HepG2 (cell line): ENCODE results near the gene APOM. TPM values are rescaled to one million over a fixed set of nuclear protein-coding genes. Genes with fewer than 3 reads are reported as not detected.

Experiments used
- ADNP ChIP-seq: sonication (generic); formaldehyde crosslinking; IDR thresholded peaks from 2 replicates; pipeline ENCODE4 v1.4.0; 2020; ENCODE audit warnings: missing genetic modification reagents
- CREB1 ChIP-seq, 2 experiments: fragments of 450-650 bp in 1 of 2; IDR thresholded peaks; 2 replicates each; pipeline ENCODE4 v1.6.1; 2016 to 2017; ENCODE audit warnings: control low read depth in 1 of 2, mild to moderate bottlenecking in 1 of 2, missing compliant biosample characterization in 1 of 2, missing genetic modification characterization in 1 of 2
- CREM ChIP-seq, 2 experiments: sonication (generic) in 1 of 2; formaldehyde crosslinking in 1 of 2; IDR thresholded peaks; 2 replicates each; pipeline versions ENCODE4 v1.4.0 to v1.6.1; 2016 to 2020; ENCODE audit warnings: antibody characterized with exemption in 1 of 2, mild to moderate bottlenecking in 1 of 2, missing genetic modification reagents in 1 of 2
- FOSL2 ChIP-seq: sonication (generic); formaldehyde crosslinking; IDR thresholded peaks from 2 replicates; pipeline ENCODE4 v1.4.0; 2020; ENCODE audit warnings: missing genetic modification reagents
- HBP1 ChIP-seq: IDR thresholded peaks from 2 replicates; pipeline ENCODE4 v1.6.1; 2016; ENCODE audit warnings: low read depth, control low read depth
- HCFC1 ChIP-seq: fragments of 150-350 bp; IDR thresholded peaks from 2 replicates; pipeline ENCODE4 v1.6.1; 2014; ENCODE audit warnings: low read depth, low read length
- MZF1 ChIP-seq: sonication (generic); formaldehyde crosslinking; IDR thresholded peaks from 2 replicates; pipeline ENCODE4 v1.8.1; 2023; ENCODE audit warnings: mild to moderate bottlenecking, missing genetic modification reagents, borderline replicate concordance
- NCOA2 ChIP-seq: sonication (generic); formaldehyde crosslinking; IDR thresholded peaks from 2 replicates; pipeline ENCODE4 v1.8.0; 2022; ENCODE audit warnings: inconsistent platforms
- PRDM10 ChIP-seq: sonication (generic); formaldehyde crosslinking; IDR thresholded peaks from 2 replicates; pipeline ENCODE4 v1.4.0; 2020; ENCODE audit warnings: low read depth, missing genetic modification reagents
- SAP130 ChIP-seq: IDR thresholded peaks from 2 replicates; pipeline ENCODE4 v1.6.1; 2016; ENCODE audit warnings: low read depth
- SRSF4 ChIP-seq: fragments of 200-400 bp; formaldehyde crosslinking; IDR thresholded peaks from one replicate; pipeline ENCODE4 v1.6.1; 2018; ENCODE audit warnings: mild to moderate bottlenecking, low read depth, low read length, moderate library complexity; ENCODE audit not compliant: poor library complexity, severe bottlenecking
- THAP7 ChIP-seq: sonication (generic); formaldehyde crosslinking; IDR thresholded peaks from 2 replicates; pipeline ENCODE4 v1.8.1; 2023; ENCODE audit warnings: mild to moderate bottlenecking, missing genetic modification reagents
- ZBTB1 ChIP-seq: sonication (generic); formaldehyde crosslinking; IDR thresholded peaks from 2 replicates; pipeline ENCODE4 v1.4.0; 2020; ENCODE audit warnings: missing genetic modification reagents, borderline replicate concordance
- ZNF292 ChIP-seq: sonication (generic); formaldehyde crosslinking; IDR thresholded peaks from 2 replicates; pipeline ENCODE4 v1.8.1; 2022; ENCODE audit warnings: mild to moderate bottlenecking, low read depth, missing genetic modification reagents, borderline replicate concordance
- ZNF431 ChIP-seq: sonication (generic); formaldehyde crosslinking; IDR thresholded peaks from 2 replicates; pipeline ENCODE4 v1.9.0; 2022; ENCODE audit warnings: missing genetic modification reagents, low read depth, mild to moderate bottlenecking, borderline replicate concordance
- ZNF547 ChIP-seq: sonication (generic); formaldehyde crosslinking; IDR thresholded peaks from 2 replicates; pipeline ENCODE4 v1.5.1; 2020; ENCODE audit warnings: mild to moderate bottlenecking, missing genetic modification reagents
- ZSCAN21 ChIP-seq: sonication (generic); formaldehyde crosslinking; IDR thresholded peaks from 2 replicates; pipeline ENCODE4 v1.8.0; 2022; ENCODE audit warnings: mild to moderate bottlenecking, missing genetic modification reagents, moderate library complexity, borderline replicate concordance
- polyA plus RNA-seq, 8 experiments: library from polyadenylated mRNA; depleted of rRNA in 3 of 8; stranded (reverse) in 7 of 8; unstranded in 1 of 8; fragments of >200 nt; fragmentation: Illumina TruSeq in 4 of 8; extraction: Trizol in 4 of 8; gene quantifications; 2 replicates each; pipeline versions ENCODE4 v1.2.1 to v1.2.3, GENCODE V29; 2011 to 2016; ENCODE audit warnings: low read depth in 4 of 8, missing spikeins in 1 of 8, mixed read lengths in 1 of 8; ENCODE audit not compliant: insufficient read depth in 1 of 8
- total RNA-seq, 5 experiments: library from RNA; depleted of rRNA; stranded (reverse); fragments of >200 nt; fragmentation: Illumina TruSeq; extraction: Trizol; gene quantifications; 2 replicates each; pipeline ENCODE4 v1.2.3, GENCODE V29; 2016; ENCODE audit warnings: low read depth in 1 of 5
- TF ChIP-seq, protein P1 (sequence below): sonication (generic); formaldehyde crosslinking; IDR thresholded peaks from 2 replicates; pipeline ENCODE4 v1.8.1; 2022; ENCODE audit warnings: mild to moderate bottlenecking, missing genetic modification reagents
- TF ChIP-seq, protein P2 (sequence below): sonication (generic); formaldehyde crosslinking; conservative IDR thresholded peaks from 2 replicates; pipeline ENCODE4 v1.4.0; 2020; ENCODE audit warnings: missing genetic modification reagents

APOM gene
- total and polyA plus RNA-seq, 2 of the 13 experiments (the other 11 are each of a cell fraction or from before 2014, with no cell fraction given): 98.2 to 1,140 TPM

GRCh38 chr6:31619805-31620585, 35.7 kb upstream of the APOM start (continued):
- TF ChIP-seq CREM (IDR thresholded peaks at IDR 0.05) (peak; percentile 92), CREM (CRISPR knock-in tag; IDR thresholded peaks at IDR 0.05) (no peak), ADNP (CRISPR knock-in tag) (no peak), ZBTB1 (CRISPR knock-in tag) (no peak), THAP7 (CRISPR knock-in tag) (peak; percentile 65; the same call in 1 of the 2 replicates), HCFC1 (peak; percentile 23), MZF1 (CRISPR knock-in tag) (no peak), ZNF431 (CRISPR knock-in tag) (no peak), CREB1 (IDR thresholded peaks at IDR 0.05) (peak; percentile 94), CREB1 (CRISPR knock-in tag; IDR thresholded peaks at IDR 0.05) (peak; percentile 95), ZNF292 (no peak), NCOA2 (peak; percentile 34; the same call in 1 of the 2 replicates), SRSF4 (no peak), HBP1 (CRISPR knock-in tag) (no peak), ZSCAN21 (CRISPR knock-in tag) (peak; percentile 82), SAP130 (CRISPR knock-in tag) (peak; percentile 87), PRDM10 (CRISPR knock-in tag) (no peak), ZNF547 (CRISPR knock-in tag) (no peak; the same call in 1 of the 2 replicates), FOSL2 (CRISPR knock-in tag) (no peak)
- TF ChIP-seq, protein P1, sequence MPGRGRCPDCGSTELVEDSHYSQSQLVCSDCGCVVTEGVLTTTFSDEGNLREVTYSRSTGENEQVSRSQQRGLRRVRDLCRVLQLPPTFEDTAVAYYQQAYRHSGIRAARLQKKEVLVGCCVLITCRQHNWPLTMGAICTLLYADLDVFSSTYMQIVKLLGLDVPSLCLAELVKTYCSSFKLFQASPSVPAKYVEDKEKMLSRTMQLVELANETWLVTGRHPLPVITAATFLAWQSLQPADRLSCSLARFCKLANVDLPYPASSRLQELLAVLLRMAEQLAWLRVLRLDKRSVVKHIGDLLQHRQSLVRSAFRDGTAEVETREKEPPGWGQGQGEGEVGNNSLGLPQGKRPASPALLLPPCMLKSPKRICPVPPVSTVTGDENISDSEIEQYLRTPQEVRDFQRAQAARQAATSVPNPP (CRISPR knock-in tag): peak; percentile 94
- TF ChIP-seq, protein P2, sequence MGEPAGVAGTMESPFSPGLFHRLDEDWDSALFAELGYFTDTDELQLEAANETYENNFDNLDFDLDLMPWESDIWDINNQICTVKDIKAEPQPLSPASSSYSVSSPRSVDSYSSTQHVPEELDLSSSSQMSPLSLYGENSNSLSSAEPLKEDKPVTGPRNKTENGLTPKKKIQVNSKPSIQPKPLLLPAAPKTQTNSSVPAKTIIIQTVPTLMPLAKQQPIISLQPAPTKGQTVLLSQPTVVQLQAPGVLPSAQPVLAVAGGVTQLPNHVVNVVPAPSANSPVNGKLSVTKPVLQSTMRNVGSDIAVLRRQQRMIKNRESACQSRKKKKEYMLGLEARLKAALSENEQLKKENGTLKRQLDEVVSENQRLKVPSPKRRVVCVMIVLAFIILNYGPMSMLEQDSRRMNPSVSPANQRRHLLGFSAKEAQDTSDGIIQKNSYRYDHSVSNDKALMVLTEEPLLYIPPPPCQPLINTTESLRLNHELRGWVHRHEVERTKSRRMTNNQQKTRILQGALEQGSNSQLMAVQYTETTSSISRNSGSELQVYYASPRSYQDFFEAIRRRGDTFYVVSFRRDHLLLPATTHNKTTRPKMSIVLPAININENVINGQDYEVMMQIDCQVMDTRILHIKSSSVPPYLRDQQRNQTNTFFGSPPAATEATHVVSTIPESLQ (CRISPR knock-in tag): peak; percentile 50; the same call in 1 of the 2 replicates
